GM12892 (cell line): ENCODE measurements around the gene LYSMD3.

ENCODE experiments used
- POLR2A ChIP-seq: IDR thresholded peaks from 2 replicates; pipeline ENCODE4 v1.6.1; 2011; ENCODE audit warnings: low read depth, low read length, control low read depth
- POLR2AphosphoS5 ChIP-seq: IDR thresholded peaks from 2 replicates; pipeline ENCODE4 v1.6.1; 2011; ENCODE audit warnings: low read depth, low read length, control low read depth
- TAF1 ChIP-seq: IDR thresholded peaks from 2 replicates; pipeline ENCODE4 v1.6.1; 2011; ENCODE audit warnings: low read depth, mild to moderate bottlenecking, control low read depth, low read length, borderline replicate concordance

DNA sequence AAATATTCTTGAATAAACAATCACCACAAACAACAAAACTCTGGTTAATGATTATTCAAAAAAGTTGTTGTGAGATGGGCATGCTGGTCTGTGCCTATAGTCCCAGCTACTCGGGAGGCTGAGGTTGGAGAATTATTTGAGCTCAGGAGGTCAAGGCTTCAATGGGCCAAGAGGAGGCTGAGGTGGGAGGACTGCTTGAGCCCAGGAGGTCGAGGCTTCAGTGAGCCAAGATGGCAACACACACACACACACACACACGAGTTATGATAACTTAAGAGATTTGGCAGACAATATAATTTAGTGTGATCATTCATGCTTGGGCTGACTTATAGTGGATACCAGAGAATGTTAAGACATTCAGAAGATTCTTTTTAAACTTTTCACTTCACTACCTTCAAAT, 14.9 kb downstream of the LYSMD3 start:
- TF ChIP-seq POLR2A (no peak), POLR2AphosphoS5 (no peak), TAF1 (no peak)
